Left ventricle myocardium inferior (tissue), 1 donor: ENCODE results near the gene DIAPH3. TPM values are rescaled to one million over a fixed set of nuclear protein-coding genes. Genes with fewer than 3 reads are reported as not detected.

Source experiments
- DNase-seq: peaks from one replicate; pipeline ENCODE4 v3.0.0-alpha.2; 2020
- H3K27ac ChIP-seq: fragments of 200-600 bp; replicated peaks from 2 replicates; pipeline ENCODE4 v1.8.0; 2021
- H3K27me3 ChIP-seq: fragments of 200-600 bp; 2 replicates; pipeline ENCODE4 v1.8.0; 2021; ENCODE audit warnings: low read depth
- H3K36me3 ChIP-seq: fragments of 200-600 bp; 2 replicates; pipeline ENCODE4 v1.8.0; 2021
- H3K4me1 ChIP-seq: fragments of 200-600 bp; 2 replicates; pipeline ENCODE4 v1.8.0; 2021
- H3K4me3 ChIP-seq: fragments of 200-600 bp; 2 replicates; pipeline ENCODE4 v1.8.0; 2021; ENCODE audit warnings: mild to moderate bottlenecking, moderate library complexity
- H3K9me3 ChIP-seq: fragments of 200-600 bp; replicated peaks from 2 replicates; pipeline ENCODE4 v1.8.0; 2021
- CTCF ChIP-seq: fragments of 200-600 bp; IDR thresholded peaks from 2 replicates; pipeline ENCODE4 v1.8.0; 2021; ENCODE audit warnings: antibody characterized with exemption, mild to moderate bottlenecking, borderline replicate concordance
- intact Hi-C: fragments of 100-400 bp; cut with micrococcal nuclease; formaldehyde crosslinking; loops from one replicate; pipeline ENCODE4 v1.11.0; 2022
- total RNA-seq: library from RNA; stranded (reverse); fragmentation: NEBNext Ultra II Directional; extraction: Animal tissue kit (Norgen Biotek cat#: 25700); gene quantifications from one replicate; pipeline ENCODE4 v1.2.1, GENCODE V29; 2021
- donor health status: DM: no; HTN: yes; CAD: no; lungs with severe emphysema.

Gene DIAPH3
- total RNA-seq, 1 donor from 2014 or later, result 0.25 TPM

- intact Hi-C loops, result no loop called here
- Histone ChIP-seq H3K36me3 (no peaks in the 10 kb centered on the region), H3K27ac (no peak overlapping the region), H3K9me3 (peaks cover 8% of the 10 kb centered on the region), H3K27me3 (no peaks in the 10 kb centered on the region), H3K4me1 (no peaks in the 10 kb centered on the region), H3K4me3 (no peak overlapping the region)
- no peak for TF ChIP-seq CTCF
- no peak for DNase-seq
Measured at GRCh38 chr13:60078226-60078625, 85.5 kb downstream of the DIAPH3 start.

- Histone ChIP-seq H3K27ac (no peak overlapping the region), H3K36me3 (no peaks in the 10 kb centered on the region), H3K4me3 (no peak overlapping the region), H3K4me1 (no peaks in the 10 kb centered on the region), H3K9me3 (no peaks in the 10 kb centered on the region), H3K27me3 (no peaks in the 10 kb centered on the region)
- no peak for TF ChIP-seq CTCF
- DNase-seq, result no peak
- intact Hi-C loops, result no loop called here
Measured at GRCh38 chr13:60075850-60076249, 87.9 kb downstream of the DIAPH3 start.

- no peak for DNase-seq
- no peak for TF ChIP-seq CTCF
- H3K4me3 ChIP-seq, result no peak overlapping the region
- no peaks in the 10 kb centered on the region for H3K27me3 ChIP-seq
- no peaks in the 10 kb centered on the region for H3K36me3 ChIP-seq
- intact Hi-C loops, result no loop called here
- no peaks in the 10 kb centered on the region for H3K4me1 ChIP-seq
- no peak overlapping the region for H3K27ac ChIP-seq
- peaks cover 11% of the 10 kb centered on the region for H3K9me3 ChIP-seq
Measured at GRCh38 chr13:60074397-60074796, 89.3 kb downstream of the DIAPH3 start.

GRCh38 chr13:60066226-60066625 lies 97.5 kb downstream of the DIAPH3 start:
- TF ChIP-seq CTCF, result no peak
- intact Hi-C loops, result no loop called here
- no peak for DNase-seq
- Histone ChIP-seq H3K4me3 (no peak overlapping the region), H3K27ac (no peak overlapping the region), H3K36me3 (no peaks in the 10 kb centered on the region), H3K27me3 (no peaks in the 10 kb centered on the region), H3K9me3 (peaks cover 22% of the 10 kb centered on the region), H3K4me1 (no peaks in the 10 kb centered on the region)

GRCh38 chr13:60062502-60062901 lies 101.2 kb downstream of the DIAPH3 start:
- no peak overlapping the region for H3K4me3 ChIP-seq
- H3K4me1 ChIP-seq, result no peaks in the 10 kb centered on the region
- H3K27me3 ChIP-seq, result no peaks in the 10 kb centered on the region
- no peaks in the 10 kb centered on the region for H3K36me3 ChIP-seq
- no peak overlapping the region for H3K27ac ChIP-seq
- intact Hi-C loops, result no loop called here
- no peak for TF ChIP-seq CTCF
- peaks cover 12% of the 10 kb centered on the region for H3K9me3 ChIP-seq
- DNase-seq, result no peak

GRCh38 chr13:60061737-60062136 lies 102.0 kb downstream of the DIAPH3 start:
- no peaks in the 10 kb centered on the region for H3K4me1 ChIP-seq
- no peak overlapping the region for H3K27ac ChIP-seq
- no peak overlapping the region for H3K4me3 ChIP-seq
- intact Hi-C loops, result no loop called here
- no peaks in the 10 kb centered on the region for H3K36me3 ChIP-seq
- no peak for TF ChIP-seq CTCF
- peaks cover 20% of the 10 kb centered on the region for H3K9me3 ChIP-seq
- DNase-seq, result no peak
- no peaks in the 10 kb centered on the region for H3K27me3 ChIP-seq
